ENCODE data around the gene SORL1-AS1.

GRCh38 chr11:121405646-121406045, 47.1 kb downstream of the SORL1-AS1 start:
- TF ChIP-seq POLR2AphosphoS5 (IDR thresholded peaks at IDR 0.05; ENCODE audit: low read depth, low read length) (no peak), CTCF (IDR thresholded peaks at IDR 0.05) (no peak), RFX5 (IDR thresholded peaks at IDR 0.05; ENCODE audit: low read length) (no peak), PBX3 (IDR thresholded peaks at IDR 0.05) (no peak), SIN3A (IDR thresholded peaks at IDR 0.05; ENCODE audit: borderline replicate concordance, low read depth, low read length) (no peak), CHD2 (IDR thresholded peaks at IDR 0.05; ENCODE audit: low read length, partially characterized antibody) (no peak), ZBTB33 (IDR thresholded peaks at IDR 0.05; ENCODE audit: borderline replicate concordance, low read depth) (no peak), MEF2A (IDR thresholded peaks at IDR 0.05; ENCODE audit: borderline replicate concordance, low read depth) (no peak), REST (IDR thresholded peaks at IDR 0.05; ENCODE audit: low read depth, low read length) (no peak), TAF1 (IDR thresholded peaks at IDR 0.05; ENCODE audit: borderline replicate concordance, low read depth, low read length) (no peak)

Measured in SK-N-SH (cell line).